DND-41 (cell line): ENCODE data around the gene ZSWIM4.

Experiments
- ATAC-seq: fragments of 200-7000 bp; cut with Tn5 transposase; 3 replicates; pipeline ENCODE4 v1.9.1; 2021; ENCODE audit warnings: low read depth; ENCODE audit not compliant: insufficient read depth
- DNase-seq: peaks from one replicate; pipeline ENCODE4 v3.0.0-alpha.2; 2020
- H2AFZ ChIP-seq: 2 replicates; pipeline ENCODE4 v1.6.0; 2012; ENCODE audit warnings: low read depth, low read length
- H3K27ac ChIP-seq: 2 replicates; pipeline ENCODE4 v1.5.1; 2012; ENCODE audit warnings: low read length, inconsistent platforms
- H3K27me3 ChIP-seq: fragments of 200-600 bp; sonication (generic); 2 replicates; pipeline ENCODE4 v1.6.0; 2012; ENCODE audit warnings: low read length, mild to moderate bottlenecking, inconsistent platforms; ENCODE audit not compliant: insufficient read depth, poor library complexity
- H3K36me3 ChIP-seq: 2 replicates; pipeline ENCODE4 v1.5.1; 2012; ENCODE audit warnings: low read length, inconsistent platforms; ENCODE audit not compliant: insufficient read depth
- H3K4me1 ChIP-seq: 2 replicates; pipeline ENCODE4 v1.5.1; 2012; ENCODE audit warnings: mild to moderate bottlenecking, low read length; ENCODE audit not compliant: insufficient read depth
- H3K4me2 ChIP-seq: 2 replicates; pipeline ENCODE4 v1.6.0; 2012; ENCODE audit warnings: mild to moderate bottlenecking, moderate library complexity, low read length, inconsistent platforms; ENCODE audit not compliant: insufficient read depth
- H3K4me3 ChIP-seq, 2 experiments: fragments of 200-600 bp in 1 of 2; shearing (Covaris generic) in 1 of 2; 2 replicates each; pipeline ENCODE4 v1.5.1; 2012 to 2016; ENCODE audit warnings: inconsistent platforms in 2 of 2, low read length in 2 of 2, mild to moderate bottlenecking in 2 of 2, low read depth in 1 of 2, moderate library complexity in 1 of 2
- H3K79me2 ChIP-seq: 2 replicates; pipeline ENCODE4 v1.6.0; 2012; ENCODE audit warnings: low read length, inconsistent platforms; ENCODE audit not compliant: insufficient read depth
- H3K9ac ChIP-seq: 2 replicates; pipeline ENCODE4 v1.6.0; 2012; ENCODE audit warnings: low read depth, mild to moderate bottlenecking, inconsistent platforms, low read length, moderate library complexity
- H3K9me3 ChIP-seq: 2 replicates; pipeline ENCODE4 v1.5.1; 2012; ENCODE audit warnings: low read length, moderate library complexity, mild to moderate bottlenecking, inconsistent platforms; ENCODE audit not compliant: insufficient read depth, severe bottlenecking
- H4K20me1 ChIP-seq: 2 replicates; pipeline ENCODE4 v1.6.0; 2012; ENCODE audit warnings: low read length; ENCODE audit not compliant: insufficient read depth
- CTCF ChIP-seq: IDR thresholded peaks from 2 replicates; pipeline ENCODE4 v1.5.1; 2012; ENCODE audit warnings: borderline replicate concordance, low read length, moderate library complexity, mild to moderate bottlenecking; ENCODE audit not compliant: poor library complexity, severe bottlenecking; ENCODE audit errors: extremely low read depth
- EZH2 ChIP-seq: IDR thresholded peaks from 3 replicates; pipeline ENCODE4 v1.6.1; 2012; ENCODE audit warnings: borderline replicate concordance, low read depth, mild to moderate bottlenecking, moderate library complexity, low read length, inconsistent platforms; ENCODE audit not compliant: severe bottlenecking

Gene ZSWIM4

GRCh38 chr19:13758795-13759194 is 36.4 kb upstream of the ZSWIM4 start:
- Histone ChIP-seq H3K4me1 (peaks cover 6% of the 10 kb centered on the region), H3K4me3 (no peak overlapping the region)

GRCh38 chr19:13761423-13761822 is 33.8 kb upstream of the ZSWIM4 start:
- H3K4me3 ChIP-seq, result no peak overlapping the region
- H3K27me3 ChIP-seq, result no peaks in the 10 kb centered on the region
- no peak overlapping the region for H3K9ac ChIP-seq
- H3K36me3 ChIP-seq, result peaks cover 68% of the 10 kb centered on the region
- H2AFZ ChIP-seq, result no peak overlapping the region
- no peak overlapping the region for H3K27ac ChIP-seq
- H4K20me1 ChIP-seq, result peaks cover 9% of the 10 kb centered on the region; the same call in 1 of the 2 replicates
- no peak for ATAC-seq
- TF ChIP-seq CTCF (no peak), EZH2 (no peak)
- H3K79me2 ChIP-seq, result peaks cover 21% of the 10 kb centered on the region
- H3K4me2 ChIP-seq, result no peak overlapping the region
- H3K4me1 ChIP-seq, result peaks cover 22% of the 10 kb centered on the region
- no peak for DNase-seq
- H3K9me3 ChIP-seq, result no peaks in the 10 kb centered on the region

More at GRCh38 chr19:13758795-13759194, 36.4 kb upstream of the ZSWIM4 start:
- Histone ChIP-seq H3K9ac (no peak overlapping the region), H2AFZ (no peak overlapping the region), H3K36me3 (peaks cover 82% of the 10 kb centered on the region), H3K27me3 (no peaks in the 10 kb centered on the region), H4K20me1 (0 out of 2 replicates have a peak, but pooled peaks cover 2% of the 10 kb centered on the region), H3K79me2 (0 out of 2 replicates have a peak, but pooled peaks cover under 1% of the 10 kb centered on the region), H3K27ac (no peak overlapping the region), H3K9me3 (no peaks in the 10 kb centered on the region), H3K4me2 (no peak overlapping the region)
- TF ChIP-seq CTCF, result no peak
- TF ChIP-seq EZH2, result no peak
- ATAC-seq (no peak), DNase-seq (no peak)

DNA sequence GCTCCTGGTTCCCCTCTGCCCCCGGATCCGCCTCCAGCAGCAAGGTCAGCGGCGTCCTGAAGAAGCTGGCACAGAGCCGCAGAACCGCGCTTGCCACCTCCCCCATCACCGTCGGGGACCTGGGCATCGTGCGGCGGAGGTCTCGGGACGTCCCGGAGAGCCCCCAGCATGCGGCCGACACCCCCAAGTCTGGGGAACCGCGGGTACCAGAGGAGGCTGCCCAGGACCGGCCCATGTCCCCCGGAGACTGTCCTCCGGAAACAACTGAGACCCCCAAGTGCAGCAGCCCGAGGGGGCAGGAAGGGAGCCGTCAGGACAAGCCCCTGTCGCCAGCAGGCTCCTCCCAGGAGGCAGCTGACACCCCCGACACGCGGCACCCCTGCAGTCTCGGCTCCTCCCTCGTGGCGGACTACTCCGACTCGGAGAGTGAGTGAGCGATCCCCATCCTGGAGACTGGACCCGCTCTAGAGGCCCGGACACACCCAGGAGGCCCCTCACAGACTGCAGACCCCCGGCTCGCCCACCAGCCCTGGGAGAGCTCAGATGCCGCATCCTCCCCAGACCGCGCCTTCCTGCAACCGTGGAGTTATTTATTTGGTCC is 32.5 kb upstream of the ZSWIM4 start:
- Histone ChIP-seq H3K27ac (no peak overlapping the region), H3K9me3 (no peaks in the 10 kb centered on the region), H4K20me1 (peaks cover 9% of the 10 kb centered on the region; the same call in 1 of the 2 replicates), H3K36me3 (peaks cover 61% of the 10 kb centered on the region), H3K4me2 (no peak overlapping the region), H3K27me3 (no peaks in the 10 kb centered on the region), H3K4me3 (no peak overlapping the region), H3K9ac (no peak overlapping the region), H3K4me1 (peaks cover 22% of the 10 kb centered on the region), H2AFZ (no peak overlapping the region), H3K79me2 (peaks cover 24% of the 10 kb centered on the region)
- DNase-seq, result no peak
- no peak for TF ChIP-seq EZH2
- no peak for TF ChIP-seq CTCF
- ATAC-seq, result no peak

DNA sequence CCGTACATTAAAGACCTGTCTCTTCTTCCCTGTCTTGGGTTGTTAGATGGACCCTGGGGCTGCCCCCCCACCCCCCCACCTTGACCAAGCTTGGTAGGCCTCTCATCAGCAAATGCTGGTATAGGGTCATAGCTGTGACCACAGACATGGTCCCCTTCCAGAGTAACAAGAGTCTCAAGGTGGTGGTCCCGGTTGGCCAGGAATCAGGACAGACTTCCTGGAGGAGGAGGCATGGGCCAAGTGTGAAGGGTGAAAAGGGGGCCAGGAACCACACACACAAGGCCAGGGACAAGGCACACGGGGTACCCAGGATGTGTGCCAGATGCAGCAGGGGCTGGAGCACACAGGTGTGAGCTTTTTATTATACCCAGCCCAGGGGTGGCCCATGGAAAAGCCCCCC is 32.0 kb upstream of the ZSWIM4 start:
- no peaks in the 10 kb centered on the region for H3K9me3 ChIP-seq
- no peaks in the 10 kb centered on the region for H3K27me3 ChIP-seq
- peaks cover 24% of the 10 kb centered on the region for H3K79me2 ChIP-seq
- peak overlapping the region; percentile 36; the same call in 1 of the 2 replicates for H3K4me2 ChIP-seq
- H3K4me1 ChIP-seq, result peaks cover 22% of the 10 kb centered on the region
- H3K36me3 ChIP-seq, result peaks cover 59% of the 10 kb centered on the region
- H3K9ac ChIP-seq, result no peak overlapping the region
- H3K4me3 ChIP-seq, result no peak overlapping the region
- peaks cover 9% of the 10 kb centered on the region; the same call in 1 of the 2 replicates for H4K20me1 ChIP-seq
- H3K27ac ChIP-seq, result no peak overlapping the region
- DNase-seq, result no peak
- ATAC-seq, result no peak
- H2AFZ ChIP-seq, result no peak overlapping the region
- TF ChIP-seq CTCF (no peak), EZH2 (no peak)
